Memory B cell (primary cell): ENCODE results near the gene EXOSC7.
"Not testable (repeated sequence)": the region's sequence is repeated elsewhere in the genome, so short reads cannot be mapped to it uniquely, and the experiment has no call there.

ENCODE experiments used
- ATAC-seq: fragments of 150-1000 bp; cut with Tn5 transposase; 2 replicates; pipeline ENCODE4 v1.10.0; 2021; ENCODE audit warnings: low read depth, mild to moderate bottlenecking, moderate library complexity
- DNase-seq, 2 donors: peaks; one replicate each; pipeline ENCODE4 v3.0.0; 2022; ENCODE audit warnings: low spot score in 2 of 2
- H3K27ac Mint-ChIP-seq: one replicate; pipeline ENCODE4 v1.8.0; 2022; ENCODE audit warnings: mild to moderate bottlenecking, moderate library complexity, mixed read lengths
- H3K27me3 Mint-ChIP-seq: one replicate; pipeline ENCODE4 v1.8.0; 2022; ENCODE audit warnings: mixed read lengths
- H3K36me3 Mint-ChIP-seq: one replicate; pipeline ENCODE4 v1.8.0; 2022; ENCODE audit warnings: mild to moderate bottlenecking, mixed read lengths
- H3K4me1 Mint-ChIP-seq: one replicate; pipeline ENCODE4 v1.8.0; 2022; ENCODE audit warnings: mixed read lengths
- H3K4me3 Mint-ChIP-seq: one replicate; pipeline ENCODE4 v1.8.0; 2022; ENCODE audit warnings: mild to moderate bottlenecking, moderate library complexity, mixed read lengths
- H3K9me3 Mint-ChIP-seq: one replicate; pipeline ENCODE4 v1.8.0; 2022; ENCODE audit warnings: mixed read lengths

EXOSC7 gene

GRCh38 chr3:45031531-45031930 lies 55.5 kb downstream of the EXOSC7 start:
- peaks cover 3% of the 10 kb centered on the region for H3K36me3 Mint-ChIP-seq
- peaks cover 13% of the 10 kb centered on the region for H3K4me1 Mint-ChIP-seq
- ATAC-seq (no peak), DNase-seq (no peak)
- peaks cover 3% of the 10 kb centered on the region for H3K9me3 Mint-ChIP-seq
- H3K4me3 Mint-ChIP-seq = no peak overlapping the region
- no peak overlapping the region for H3K27ac Mint-ChIP-seq
- peaks cover 31% of the 10 kb centered on the region for H3K27me3 Mint-ChIP-seq

GRCh38 chr3:45032113-45032512 lies 56.1 kb downstream of the EXOSC7 start:
- Mint-ChIP-seq H3K36me3 (peaks cover 3% of the 10 kb centered on the region), H3K4me3 (no peak overlapping the region), H3K9me3 (peaks cover 3% of the 10 kb centered on the region), H3K27me3 (peaks cover 31% of the 10 kb centered on the region), H3K27ac (no peak overlapping the region), H3K4me1 (peaks cover 13% of the 10 kb centered on the region)
- ATAC-seq (no peak), DNase-seq (no peak)

- ATAC-seq = no peak
- no peak for DNase-seq
- H3K4me3 Mint-ChIP-seq = no peak overlapping the region
These were observed 57.7 kb downstream of the EXOSC7 start for GRCh38 chr3:45033791-45034190.

GRCh38 chr3:45034612-45035252 lies 58.7 kb downstream of the EXOSC7 start:
- Mint-ChIP-seq H3K27me3 (peaks cover 23% of the 10 kb centered on the region), H3K4me3 (peak overlapping the region; percentile 41), H3K36me3 (peaks cover 3% of the 10 kb centered on the region), H3K27ac (no peak overlapping the region), H3K4me1 (peaks cover 13% of the 10 kb centered on the region), H3K9me3 (peaks cover 3% of the 10 kb centered on the region)
- DNase-seq (no peak), ATAC-seq (peak; percentile 24)

More at GRCh38 chr3:45033791-45034190, 57.7 kb downstream of the EXOSC7 start:
- H3K4me1 Mint-ChIP-seq = peaks cover 13% of the 10 kb centered on the region
- no peak overlapping the region for H3K27ac Mint-ChIP-seq
- H3K36me3 Mint-ChIP-seq = peaks cover 3% of the 10 kb centered on the region
- peaks cover 3% of the 10 kb centered on the region for H3K9me3 Mint-ChIP-seq
- peaks cover 27% of the 10 kb centered on the region for H3K27me3 Mint-ChIP-seq

DNA sequence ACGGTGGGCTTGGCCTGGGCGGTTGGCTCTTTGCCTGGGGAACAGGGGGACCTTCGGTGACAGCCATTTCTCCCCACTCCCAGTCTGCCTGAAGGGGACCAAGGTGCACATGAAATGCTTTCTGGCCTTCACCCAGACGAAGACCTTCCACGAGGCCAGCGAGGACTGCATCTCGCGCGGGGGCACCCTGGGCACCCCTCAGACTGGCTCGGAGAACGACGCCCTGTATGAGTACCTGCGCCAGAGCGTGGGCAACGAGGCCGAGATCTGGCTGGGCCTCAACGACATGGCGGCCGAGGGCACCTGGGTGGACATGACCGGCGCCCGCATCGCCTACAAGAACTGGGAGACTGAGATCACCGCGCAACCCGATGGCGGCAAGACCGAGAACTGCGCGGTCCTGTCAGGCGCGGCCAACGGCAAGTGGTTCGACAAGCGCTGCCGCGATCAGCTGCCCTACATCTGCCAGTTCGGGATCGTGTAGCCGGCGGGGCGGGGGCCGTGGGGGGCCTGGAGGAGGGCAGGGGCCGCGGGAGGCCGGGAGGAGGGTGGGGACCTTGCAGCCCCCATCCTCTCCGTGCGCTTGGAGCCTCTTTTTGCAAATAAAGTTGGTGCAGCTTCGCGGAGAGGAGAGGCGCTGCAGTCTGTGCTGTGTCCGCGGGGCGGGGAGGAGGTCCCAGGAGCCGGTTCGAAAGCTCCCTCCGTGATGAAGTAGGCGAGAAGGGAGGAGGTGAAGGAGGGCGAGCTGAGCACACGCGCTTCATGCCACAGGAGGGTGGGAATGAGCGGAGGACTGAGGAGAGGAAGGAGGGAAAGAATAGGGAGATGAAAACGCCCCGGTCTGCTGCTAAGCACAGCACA lies 59.6 kb downstream of the EXOSC7 start:
- ATAC-seq (no peak), DNase-seq (no peak)
- peaks cover 17% of the 10 kb centered on the region for H3K27me3 Mint-ChIP-seq
- no peak overlapping the region for H3K27ac Mint-ChIP-seq
- H3K9me3 Mint-ChIP-seq = peaks cover 3% of the 10 kb centered on the region
- peak overlapping the region; percentile 43 for H3K4me3 Mint-ChIP-seq
- peaks cover 3% of the 10 kb centered on the region for H3K36me3 Mint-ChIP-seq
- H3K4me1 Mint-ChIP-seq = peaks cover 14% of the 10 kb centered on the region

- H3K9me3 Mint-ChIP-seq = no peaks in the 10 kb centered on the region
- peak; percentile 82 to 83 for DNase-seq
- H3K4me3 Mint-ChIP-seq = no peak overlapping the region
- H3K27me3 Mint-ChIP-seq = peaks cover 11% of the 10 kb centered on the region
- H3K27ac Mint-ChIP-seq = no peak overlapping the region
- no peaks in the 10 kb centered on the region for H3K36me3 Mint-ChIP-seq
- peaks cover 17% of the 10 kb centered on the region for H3K4me1 Mint-ChIP-seq
- ATAC-seq = peak; percentile 90
These were observed 61.8 kb downstream of the EXOSC7 start for GRCh38 chr3:45037720-45038455.

DNA sequence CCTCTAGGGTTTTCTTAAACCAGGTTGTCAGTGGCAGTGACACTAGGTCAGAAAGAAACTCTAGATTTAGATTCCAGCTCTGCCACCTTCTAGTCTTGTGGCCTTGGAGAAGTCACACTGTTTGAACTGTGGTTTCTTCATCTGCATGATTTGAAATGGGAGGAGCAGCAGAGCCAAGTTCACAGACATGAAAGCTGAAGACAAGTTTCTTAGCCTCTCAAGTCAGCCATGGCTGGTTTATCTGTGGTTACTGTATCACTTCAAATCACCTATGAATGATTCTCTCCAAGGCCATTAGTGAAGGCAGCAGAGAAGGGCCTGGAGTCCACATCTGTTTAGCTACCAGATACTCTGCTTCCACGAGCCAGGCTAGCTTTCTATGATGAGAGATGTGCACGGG lies 65.6 kb downstream of the EXOSC7 start:
- peaks cover 4% of the 10 kb centered on the region for H3K4me1 Mint-ChIP-seq
- H3K27me3 Mint-ChIP-seq = peaks cover 5% of the 10 kb centered on the region
- no peaks in the 10 kb centered on the region for H3K36me3 Mint-ChIP-seq
- DNase-seq (no peak), ATAC-seq (no peak)
- H3K4me3 Mint-ChIP-seq = no peak overlapping the region
- no peak overlapping the region for H3K27ac Mint-ChIP-seq
- no peaks in the 10 kb centered on the region for H3K9me3 Mint-ChIP-seq

- no peaks in the 10 kb centered on the region for H3K9me3 Mint-ChIP-seq
- ATAC-seq = peak; percentile 12
- no peak overlapping the region for H3K4me3 Mint-ChIP-seq
- H3K27me3 Mint-ChIP-seq = peaks cover 4% of the 10 kb centered on the region
- H3K27ac Mint-ChIP-seq = peak overlapping the region; percentile 37
- DNase-seq = no peak
- H3K4me1 Mint-ChIP-seq = peaks cover 4% of the 10 kb centered on the region
- no peaks in the 10 kb centered on the region for H3K36me3 Mint-ChIP-seq
These were observed 66.1 kb downstream of the EXOSC7 start for GRCh38 chr3:45042162-45042561.

DNA sequence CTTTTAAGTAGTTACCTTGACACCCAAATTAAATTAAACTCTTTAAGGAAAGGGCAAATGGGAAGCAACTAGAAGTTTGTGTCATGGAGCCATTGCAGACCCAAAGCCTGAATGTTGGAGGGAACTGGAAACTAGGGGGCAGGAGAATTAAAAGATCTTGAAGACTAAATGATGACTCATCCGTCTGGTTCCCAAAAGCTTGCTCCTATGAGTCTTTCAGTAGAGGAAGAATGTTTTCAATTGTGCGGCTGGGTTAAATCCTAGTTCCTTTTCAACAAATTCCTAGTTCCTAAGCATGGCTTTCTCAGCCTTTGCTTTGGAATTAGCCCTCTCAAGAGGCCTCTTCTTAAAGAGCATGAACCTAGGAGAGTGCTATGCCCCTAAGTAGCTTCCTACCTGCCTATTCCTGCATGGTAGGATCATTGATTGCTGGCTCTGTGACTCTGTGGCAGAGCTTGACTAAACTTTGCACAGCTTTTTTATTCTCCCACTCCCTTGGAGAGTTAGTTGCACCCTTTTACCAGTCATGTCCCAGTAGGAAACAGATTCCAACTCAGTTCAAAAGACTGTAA lies 67.8 kb downstream of the EXOSC7 start:
- Mint-ChIP-seq H3K4me3 (no peak overlapping the region), H3K4me1 (peaks cover 4% of the 10 kb centered on the region), H3K36me3 (no peaks in the 10 kb centered on the region), H3K27me3 (peaks cover 9% of the 10 kb centered on the region), H3K9me3 (no peaks in the 10 kb centered on the region), H3K27ac (no peak overlapping the region)
- DNase-seq (no peak), ATAC-seq (no peak)

- no peaks in the 10 kb centered on the region for H3K36me3 Mint-ChIP-seq
- no peak overlapping the region for H3K4me3 Mint-ChIP-seq
- no peak for ATAC-seq
- H3K9me3 Mint-ChIP-seq = no peaks in the 10 kb centered on the region
- DNase-seq = no peak
- no peaks in the 10 kb centered on the region for H3K4me1 Mint-ChIP-seq
- peaks cover 19% of the 10 kb centered on the region for H3K27me3 Mint-ChIP-seq
- no peak overlapping the region for H3K27ac Mint-ChIP-seq
These were observed 72.2 kb downstream of the EXOSC7 start for GRCh38 chr3:45048244-45048643.

- H3K27me3 Mint-ChIP-seq = peaks cover 19% of the 10 kb centered on the region
- ATAC-seq = no peak
- no peak overlapping the region for H3K4me3 Mint-ChIP-seq
- DNase-seq = no peak
- no peaks in the 10 kb centered on the region for H3K9me3 Mint-ChIP-seq
- H3K27ac Mint-ChIP-seq = no peak overlapping the region
- no peaks in the 10 kb centered on the region for H3K36me3 Mint-ChIP-seq
- no peaks in the 10 kb centered on the region for H3K4me1 Mint-ChIP-seq
These were observed 73.8 kb downstream of the EXOSC7 start for GRCh38 chr3:45049807-45050206.

DNA sequence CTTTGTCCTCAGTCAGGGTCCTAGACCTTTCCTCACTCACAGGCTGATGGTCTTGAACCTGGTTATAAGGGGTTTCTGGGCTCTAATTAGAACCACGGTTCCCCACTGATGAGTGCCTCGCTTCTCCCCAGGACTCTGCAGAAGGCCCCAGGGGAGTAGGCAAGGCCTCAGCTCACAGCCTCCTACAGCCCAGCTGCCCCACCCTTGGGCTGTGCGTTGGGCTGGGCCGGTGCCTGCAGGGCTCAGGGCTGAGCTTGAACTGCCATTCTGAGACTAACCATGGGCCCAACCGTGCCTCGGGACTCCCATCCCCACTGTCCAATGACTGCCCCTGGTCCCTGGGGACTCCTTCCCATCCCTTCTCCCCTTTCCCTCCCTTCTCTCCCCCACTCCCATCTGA lies 75.6 kb downstream of the EXOSC7 start:
- ATAC-seq (no peak), DNase-seq (no peak)
- Mint-ChIP-seq H3K27me3 (peaks cover 17% of the 10 kb centered on the region), H3K27ac (no peak overlapping the region), H3K4me1 (no peaks in the 10 kb centered on the region), H3K36me3 (no peaks in the 10 kb centered on the region), H3K4me3 (no peak overlapping the region), H3K9me3 (no peaks in the 10 kb centered on the region)

DNA sequence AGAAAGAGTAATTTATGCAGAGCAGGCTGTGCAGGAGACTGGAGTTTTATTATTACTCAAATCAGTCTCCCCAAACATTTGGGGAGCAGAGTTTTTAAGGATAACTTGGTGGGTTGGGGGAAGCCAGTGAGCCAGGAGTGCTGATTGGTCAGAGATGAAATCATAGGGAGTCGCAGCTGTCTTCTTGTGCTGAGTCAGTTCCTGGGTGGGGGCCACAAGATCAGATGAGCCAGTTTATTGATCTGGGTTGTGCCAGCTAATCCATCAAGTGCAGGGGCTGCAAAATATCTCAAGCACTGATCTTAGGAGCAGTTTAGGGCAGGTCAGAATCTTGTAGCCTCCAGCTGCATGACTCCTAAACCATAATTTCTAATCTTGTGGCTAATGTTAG lies 77.8 kb downstream of the EXOSC7 start:
- not testable (repeated sequence) for DNase-seq, H3K27ac Mint-ChIP-seq, ATAC-seq, H3K36me3 Mint-ChIP-seq, H3K4me3 Mint-ChIP-seq, H3K4me1 Mint-ChIP-seq, H3K9me3 Mint-ChIP-seq
- H3K27me3 Mint-ChIP-seq = peaks cover 19% of the 10 kb centered on the region
